GM12878 (cell line): ENCODE data around the gene ATP2A2. TPM values are rescaled to one million over a fixed set of nuclear protein-coding genes. Genes with fewer than 3 reads are reported as not detected.

ENCODE experiments used
- ATAC-seq: fragments of 200-7000 bp; cut with Tn5 transposase; 3 replicates; pipeline ENCODE4 v1.9.1; 2020; ENCODE audit warnings: mild to moderate bottlenecking, moderate library complexity
- BruUV-seq: library from RNA; stranded (reverse); fragments of 400-500 nt; replicated peaks from 2 replicates; lab custom pipeline; 2021; lab: Mats Ljungman, UMichigan
- CTCF ChIA-PET: fragments of 300-600 bp; sonication (Branson Sonifier 250); formaldehyde crosslinking; extraction: SDS; loops from one replicate; lab custom pipeline; 2021; ENCODE audit warnings: inconsistent platforms; lab: Yijun Ruan, JAX
- POLR2A ChIA-PET: fragments of 350-600 bp; formaldehyde crosslinking; extraction: SDS; loops from one replicate; lab custom pipeline; 2021; ENCODE audit warnings: inconsistent platforms; lab: Charles Lee
- RAD21 ChIA-PET: fragments of 300-600 bp; sonication (Branson Sonifier 250); formaldehyde crosslinking; loops from one replicate; lab custom pipeline; 2023; ENCODE audit warnings: antibody characterized with exemption; ENCODE audit not compliant: unreplicated experiment; lab: Charles Lee
- SMC1A ChIA-PET: fragments of 300-600 bp; sonication (Branson Sonifier 250); formaldehyde crosslinking; loops from one replicate; lab custom pipeline; 2023; ENCODE audit not compliant: unreplicated experiment, uncharacterized antibody; lab: Charles Lee
- DNase-seq: peaks from one replicate; pipeline ENCODE4 v3.0.0-alpha.2; 2011; ENCODE audit warnings: low read depth, low spot score
- FAIRE-seq: peaks from 3 replicates; lab custom pipeline; 2011; peaks lifted over from hg19 to GRCh38; lab: Jason Lieb, UNC
- H2AFZ ChIP-seq: 2 replicates; pipeline ENCODE4 v1.6.0; 2011; ENCODE audit warnings: low read depth, low read length, control low read depth; ENCODE audit not compliant: control insufficient read depth
- H3K27ac ChIP-seq: 2 replicates; pipeline ENCODE4 v1.5.1; 2011; ENCODE audit warnings: control low read depth; ENCODE audit not compliant: control insufficient read depth, insufficient read depth
- H3K27me3 ChIP-seq, 2 experiments: replicated peaks in 1 of 2; 2 replicates each; pipeline versions ENCODE4 v1.6.0 to v1.6.1; 2011; ENCODE audit warnings: low read length in 1 of 2; ENCODE audit not compliant: control insufficient read depth in 2 of 2, insufficient read depth in 2 of 2
- H3K36me3 ChIP-seq, 2 experiments: 2 replicates each; pipeline ENCODE4 v1.5.1; 2011; ENCODE audit warnings: low read length in 1 of 2; ENCODE audit not compliant: control insufficient read depth in 2 of 2, insufficient read depth in 2 of 2
- H3K4me1 ChIP-seq: 2 replicates; pipeline ENCODE4 v1.6.1; 2011; ENCODE audit warnings: mild to moderate bottlenecking, low read length, moderate library complexity, mixed read lengths; ENCODE audit not compliant: control insufficient read depth, insufficient read depth
- H3K4me2 ChIP-seq: 2 replicates; pipeline ENCODE4 v1.6.0; 2011; ENCODE audit warnings: control low read depth; ENCODE audit not compliant: control insufficient read depth, insufficient read depth
- H3K4me3 ChIP-seq: fragments of 200-600 bp; sonication (generic); 2 replicates; pipeline ENCODE4 v1.5.1; 2016
- H3K79me2 ChIP-seq: 2 replicates; pipeline ENCODE4 v1.6.0; 2011; ENCODE audit warnings: low read length; ENCODE audit not compliant: control insufficient read depth, insufficient read depth
- H3K9ac ChIP-seq: 2 replicates; pipeline ENCODE4 v1.8.0; 2011; ENCODE audit warnings: low read length, control low read depth, mixed read lengths; ENCODE audit not compliant: control insufficient read depth, insufficient read depth
- H3K9me3 ChIP-seq: replicated peaks from 3 replicates; pipeline ENCODE4 v1.5.1; 2011; ENCODE audit warnings: mild to moderate bottlenecking, low read length; ENCODE audit not compliant: control insufficient read depth, insufficient read depth
- H4K20me1 ChIP-seq: 2 replicates; pipeline ENCODE4 v1.6.0; 2011; ENCODE audit not compliant: control insufficient read depth, insufficient read depth
- BHLHE40 ChIP-seq, 2 experiments: fragments of 450-650 bp in 1 of 2; IDR thresholded peaks; 2 replicates each; pipeline ENCODE4 v1.6.1; 2011 to 2017; ENCODE audit warnings: low read depth in 2 of 2, borderline replicate concordance in 1 of 2, improper control_type of control experiment in 1 of 2, low read length in 1 of 2, mild to moderate bottlenecking in 1 of 2
- CUX1 ChIP-seq: IDR thresholded peaks from 2 replicates; pipeline ENCODE4 v1.6.1; 2012; ENCODE audit warnings: improper control_type of control experiment, low read depth, low read length; ENCODE audit not compliant: insufficient replicate concordance
- EED ChIP-seq: sonication (generic); IDR thresholded peaks from 2 replicates; pipeline ENCODE4 v1.6.1; 2016; ENCODE audit warnings: antibody characterized with exemption, low read depth
- EP300 ChIP-seq, 2 experiments: fragments of 150-350 bp in 1 of 2; IDR thresholded peaks; 2 replicates each; pipeline ENCODE4 v1.6.1; 2011 to 2012; ENCODE audit warnings: low read depth in 2 of 2, low read length in 2 of 2, borderline replicate concordance in 1 of 2, improper control_type of control experiment in 1 of 2, inconsistent platforms in 1 of 2; ENCODE audit not compliant: control insufficient read depth in 1 of 2
- FOS ChIP-seq: IDR thresholded peaks from 3 replicates; pipeline ENCODE4 v1.6.1; 2011; ENCODE audit warnings: borderline replicate concordance; ENCODE audit not compliant: insufficient read length; ENCODE audit errors: extremely low read depth
- FOXM1 ChIP-seq: IDR thresholded peaks from 2 replicates; pipeline ENCODE4 v1.6.1; 2012; ENCODE audit warnings: low read depth, mild to moderate bottlenecking, inconsistent platforms, low read length, moderate library complexity
- HDAC2 ChIP-seq: fragments of 200-600 bp; sonication (generic); IDR thresholded peaks from 2 replicates; pipeline ENCODE4 v1.6.1; 2017
- JUNB ChIP-seq: IDR thresholded peaks from 2 replicates; pipeline ENCODE4 v1.6.1; 2016; ENCODE audit warnings: antibody characterized with exemption, mild to moderate bottlenecking
- RFX5 ChIP-seq: IDR thresholded peaks from 2 replicates; pipeline ENCODE4 v1.6.1; 2011; ENCODE audit warnings: low read depth, low read length, improper control_type of control experiment
- SREBF2 ChIP-seq: IDR thresholded peaks from 2 replicates; pipeline ENCODE4 v1.6.1; 2012; ENCODE audit warnings: mild to moderate bottlenecking, low read length
- USF1 ChIP-seq: IDR thresholded peaks from 2 replicates; pipeline ENCODE4 v1.6.1; 2011; ENCODE audit warnings: borderline replicate concordance, low read depth, mild to moderate bottlenecking, moderate library complexity, mixed read lengths, low read length; ENCODE audit not compliant: insufficient read depth; ENCODE audit errors: extremely low read length
- WGBS: methylation state at CpG from one replicate; pipeline ENCODE4 v1.1.6; 2016; ENCODE audit warnings: low lambda C conversion rate; ENCODE audit not compliant: insufficient replicate concordance, insufficient coverage; ENCODE audit errors: missing lambda C conversion rate; 5-methylcytosine and 5-hydroxymethylcytosine counted together
- in situ Hi-C: fragments of 300-500 bp; cut with MboI; formaldehyde crosslinking; loops from 9 replicates; pipeline ENCODE4 v1.14.3; 2018; ENCODE audit warnings: mixed read lengths
- intact Hi-C: fragments of 100-400 bp; cut with micrococcal nuclease; formaldehyde crosslinking; loops from one replicate; pipeline ENCODE4 v1.14.2; 2022; ENCODE audit not compliant: unreplicated experiment
- polyA plus RNA-seq, 11 experiments: library from polyadenylated mRNA; depleted of rRNA in 4 of 11; unstranded in 6 of 11; stranded (reverse) in 5 of 11; fragments of >200 nt; fragmentation: Nextera tagmentation in 4 of 11; fragmentation: Illumina TruSeq in 1 of 11; extraction: Ambion mirVana in 4 of 11; extraction: Trizol in 1 of 11; gene quantifications; 1 replicate in 1 of 11; 2 replicates in 10 of 11; pipeline versions ENCODE4 v1.2.1 to v1.2.3, GENCODE V29; 2011 to 2016; ENCODE audit warnings: inconsistent platforms in 2 of 11, missing spikeins in 2 of 11, low read depth in 1 of 11
- total RNA-seq, 4 experiments: library from RNA; depleted of rRNA in 3 of 4; stranded (reverse); fragments of >200 nt in 3 of 4; fragmentation: Illumina TruSeq in 1 of 4; extraction: Trizol in 1 of 4; gene quantifications; 2 replicates each; pipeline versions ENCODE4 v1.2.1 to v1.2.3, GENCODE V29; 2013 to 2021

The ATP2A2 gene
- total and polyA plus RNA-seq, 10 of the 15 experiments (the other 5 are each of a cell fraction or from before 2014, with no cell fraction given): 3.7 to 133 (median 34.4) TPM

- no peak for TF ChIP-seq USF1
These were observed 31.7 kb downstream of the ATP2A2 start (continued) for GRCh38 chr12:110312581-110313360.

GRCh38 chr12:110314308-110314707, 33.3 kb downstream of the ATP2A2 start:
- ChIA-PET RAD21 (interaction anchor here (1.4 kb wide), 1 partner anchor 117 kb away, joined by 5 read pairs; no protein-coding TSS in a partner anchor), SMC1A (interaction anchor here (1.0 to 1.6 kb wide), 2 partner anchors 23 to 30 kb away, joined by 3 read pairs; no protein-coding TSS in a partner anchor), CTCF (no interaction called here), POLR2A (interaction anchor here (0.5 to 0.7 kb wide), 4 partner anchors 28 to 341 kb away, joined by 4 to 5 read pairs (median 4); no protein-coding TSS in a partner anchor)
- peaks cover 8 to 34% of the 10 kb centered on the region in 2 experiments for H3K36me3 ChIP-seq
- H3K4me3 ChIP-seq: no peak overlapping the region
- H3K4me2 ChIP-seq: peak overlapping the region; percentile 44; the same call in 1 of the 2 replicates
- peak overlapping the region; percentile 74 for H3K27ac ChIP-seq
- H3K9ac ChIP-seq: peak overlapping the region; percentile 33; the same call in 1 of the 2 replicates
- in situ Hi-C loops: no loop called here
- peak; percentile 84 for ATAC-seq
- WGBS: 0% methylated on average over 2 of the region's 2 CpGs
- no peaks in the 10 kb centered on the region for H3K27me3 ChIP-seq
- peaks cover 10% of the 10 kb centered on the region for H3K4me1 ChIP-seq
- peaks cover 76% of the 10 kb centered on the region for H3K79me2 ChIP-seq
- H3K9me3 ChIP-seq: no peaks in the 10 kb centered on the region
- FAIRE-seq: no peak
- peak; percentile 40 for DNase-seq
- intact Hi-C loops: no loop called here
- no peak overlapping the region for H2AFZ ChIP-seq
- BruUV-seq: no TSS peak
- H4K20me1 ChIP-seq: no peaks in the 10 kb centered on the region; the same call in 1 of the 2 replicates
- TF ChIP-seq HDAC2: no peak
- no peak for TF ChIP-seq CUX1
- no peak for TF ChIP-seq FOS
- TF ChIP-seq JUNB: peak; percentile 82
- TF ChIP-seq EP300 (IDR thresholded peaks at IDR 0.05; ENCODE audit: borderline replicate concordance in 1 of 2, control insufficient read depth in 1 of 2, low read depth in 2 of 2, low read length in 2 of 2): 0 out of 4 replicates have a peak, but pooled peaks of 1 of the 2 experiments have one; percentile 20
- TF ChIP-seq SREBF2: no peak
- TF ChIP-seq BHLHE40 (IDR thresholded peaks at IDR 0.05; ENCODE audit: borderline replicate concordance in 1 of 2, low read depth in 2 of 2, low read length in 1 of 2): no peak
- peak; percentile 65 for TF ChIP-seq FOXM1
- no peak for TF ChIP-seq EED
- no peak for TF ChIP-seq RFX5
